Islet of Langerhans (tissue), 1 donor: ENCODE measurements around the gene COL6A2.
"Not testable (repeated sequence)": the region's sequence is repeated elsewhere in the genome, so short reads cannot be mapped to it uniquely, and the experiment has no call there.

ENCODE experiments used
- FAIRE-seq: peaks from one replicate; lab custom pipeline; 2011; peaks lifted over from hg19 to GRCh38; lab: Jason Lieb, UNC

COL6A2 gene

GRCh38 chr21:46156678-46157077 is 58.8 kb downstream of the COL6A2 start:
- no peak for FAIRE-seq

GRCh38 chr21:46157396-46157986 is 59.6 kb downstream of the COL6A2 start:
- no peak for FAIRE-seq

- no peak for FAIRE-seq
These were observed 60.1 kb downstream of the COL6A2 start for GRCh38 chr21:46157987-46158451.

GRCh38 chr21:46158666-46159300 is 60.9 kb downstream of the COL6A2 start:
- no peak for FAIRE-seq

GRCh38 chr21:46159390-46159789 is 61.5 kb downstream of the COL6A2 start:
- no peak for FAIRE-seq

GRCh38 chr21:46159841-46160656 is 62.1 kb downstream of the COL6A2 start:
- FAIRE-seq: no peak

- no peak for FAIRE-seq
These were observed 62.7 kb downstream of the COL6A2 start for GRCh38 chr21:46160657-46160906.

DNA sequence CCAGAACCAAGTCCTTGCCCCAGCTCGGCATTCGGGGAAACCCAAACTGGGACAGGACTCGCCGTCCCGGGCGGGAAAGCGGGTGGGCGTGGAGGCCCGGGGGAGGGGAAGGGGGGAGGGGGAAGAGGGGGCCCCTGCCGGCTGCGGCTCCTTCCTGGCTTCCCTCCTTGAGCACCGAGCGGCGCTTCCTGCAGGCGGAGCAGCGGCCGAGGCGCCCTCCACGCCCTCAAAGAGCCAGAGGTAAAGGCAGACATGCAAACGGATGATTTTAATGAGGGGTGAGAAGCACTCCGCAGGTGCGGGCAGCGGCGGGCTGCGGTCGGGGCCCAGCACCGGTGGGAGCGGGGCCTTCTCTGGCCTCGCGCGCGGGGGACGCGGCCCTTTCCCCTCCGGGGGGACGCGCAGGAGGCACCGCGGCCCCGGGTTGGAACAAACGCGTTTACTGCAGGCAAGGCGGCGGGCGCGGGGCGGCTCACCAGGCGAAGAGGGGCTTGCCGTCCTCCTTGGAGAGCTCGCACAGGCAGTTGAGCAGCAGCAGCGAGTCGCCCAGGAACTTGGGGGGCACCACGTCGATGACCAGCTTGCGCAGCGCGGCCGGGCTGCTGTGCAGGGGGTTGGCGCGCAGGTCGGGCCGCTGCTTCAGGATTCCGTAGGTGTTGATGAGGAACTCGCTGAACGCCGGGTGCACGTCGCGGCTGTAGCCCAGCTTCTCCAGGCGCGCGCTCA is 63.2 kb downstream of the COL6A2 start:
- no peak for FAIRE-seq

DNA sequence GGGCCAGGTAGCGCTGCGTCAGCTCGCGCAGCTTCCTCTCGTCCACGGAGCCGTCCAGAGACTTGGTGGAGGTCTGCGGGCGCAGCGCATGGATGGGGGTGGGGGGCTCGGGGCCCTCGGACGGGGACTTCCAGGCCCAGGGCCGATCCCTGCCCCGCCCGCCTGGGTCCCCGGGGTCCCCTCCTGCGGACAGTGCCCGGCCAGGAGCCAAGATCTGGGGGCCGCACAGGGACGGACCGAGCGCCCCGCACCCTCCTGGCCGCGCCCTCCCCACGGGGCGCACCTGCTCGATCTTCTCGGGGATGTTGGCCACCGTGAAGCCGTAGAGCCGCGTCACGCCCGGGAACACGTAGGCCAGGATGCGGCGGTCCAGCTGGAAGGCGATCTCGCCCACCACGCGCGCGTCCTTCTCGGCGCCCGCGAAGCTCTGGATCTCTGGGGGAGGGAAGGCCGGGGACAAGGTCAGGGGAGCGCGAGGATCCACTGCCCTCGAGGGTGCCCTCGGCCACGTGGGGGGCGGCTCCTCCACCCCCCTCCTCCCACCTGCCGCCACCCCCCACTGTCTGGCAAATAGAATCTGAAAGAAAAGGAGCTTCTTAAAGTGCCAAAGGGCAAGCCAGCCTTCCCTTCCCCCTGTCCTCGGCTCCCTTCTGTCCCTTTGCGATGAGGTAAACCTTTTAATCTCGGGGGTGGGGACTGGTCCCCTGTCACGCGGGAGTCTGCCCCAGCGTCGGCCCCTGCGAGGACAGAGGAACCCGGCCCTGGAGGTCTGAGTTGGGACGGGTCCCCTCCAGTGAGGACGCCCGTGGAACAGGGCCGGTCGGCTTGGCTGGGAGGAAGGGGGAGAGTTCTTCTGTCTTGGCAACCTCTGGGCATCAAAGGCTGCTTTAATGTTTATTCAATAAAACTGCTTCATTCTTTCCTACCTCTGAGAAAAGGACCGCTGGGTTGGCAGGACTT is 64.0 kb downstream of the COL6A2 start:
- FAIRE-seq: no peak

GRCh38 chr21:46163380-46163779 is 65.5 kb downstream of the COL6A2 start:
- no peak for FAIRE-seq

DNA sequence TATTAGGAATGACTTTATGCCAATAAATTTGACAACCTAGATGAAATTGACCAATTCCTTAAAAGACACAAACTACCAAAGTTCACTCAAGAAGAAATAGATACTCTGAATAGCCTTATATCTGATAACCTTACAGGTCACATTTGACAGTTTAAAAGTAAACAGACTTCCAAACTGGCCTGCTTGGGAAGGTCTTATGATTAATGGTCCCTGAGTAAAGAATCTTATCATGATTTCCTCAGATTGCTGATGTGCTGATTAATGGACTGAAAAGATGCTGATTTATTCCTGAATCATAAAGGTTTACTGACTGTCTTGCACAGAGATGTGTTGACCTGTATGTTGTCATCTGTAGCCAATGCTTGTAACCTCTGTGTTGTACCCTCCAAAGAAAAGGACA is 67.2 kb downstream of the COL6A2 start:
- no peak for FAIRE-seq

DNA sequence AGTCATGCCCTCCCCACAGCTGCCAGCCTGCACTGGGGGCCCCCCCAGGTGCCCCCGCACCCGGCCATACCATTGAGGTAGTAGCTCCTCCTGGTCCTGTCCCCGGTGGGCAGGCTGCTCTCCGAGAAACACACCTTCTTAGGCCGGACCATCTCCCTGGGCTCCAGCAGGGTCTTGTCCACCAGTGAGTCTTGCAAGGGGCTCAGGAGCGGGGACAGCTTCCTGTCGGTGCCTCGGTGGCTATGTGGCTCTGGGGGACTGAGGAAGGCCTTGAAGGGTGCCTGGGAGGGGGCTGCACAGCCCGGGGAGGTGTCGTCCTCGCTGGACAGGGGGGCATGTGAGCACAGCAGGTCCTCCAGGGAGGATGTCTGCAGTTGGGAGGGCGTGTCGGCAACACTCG is 70.3 kb downstream of the COL6A2 start:
- no peak for FAIRE-seq

GRCh38 chr21:46168659-46169386 is 70.9 kb downstream of the COL6A2 start:
- peak; percentile 71 for FAIRE-seq

- FAIRE-seq: not testable (repeated sequence)
These were observed 72.7 kb downstream of the COL6A2 start for GRCh38 chr21:46170436-46171193.

- no peak for FAIRE-seq
These were observed 73.7 kb downstream of the COL6A2 start for GRCh38 chr21:46171585-46171984.

DNA sequence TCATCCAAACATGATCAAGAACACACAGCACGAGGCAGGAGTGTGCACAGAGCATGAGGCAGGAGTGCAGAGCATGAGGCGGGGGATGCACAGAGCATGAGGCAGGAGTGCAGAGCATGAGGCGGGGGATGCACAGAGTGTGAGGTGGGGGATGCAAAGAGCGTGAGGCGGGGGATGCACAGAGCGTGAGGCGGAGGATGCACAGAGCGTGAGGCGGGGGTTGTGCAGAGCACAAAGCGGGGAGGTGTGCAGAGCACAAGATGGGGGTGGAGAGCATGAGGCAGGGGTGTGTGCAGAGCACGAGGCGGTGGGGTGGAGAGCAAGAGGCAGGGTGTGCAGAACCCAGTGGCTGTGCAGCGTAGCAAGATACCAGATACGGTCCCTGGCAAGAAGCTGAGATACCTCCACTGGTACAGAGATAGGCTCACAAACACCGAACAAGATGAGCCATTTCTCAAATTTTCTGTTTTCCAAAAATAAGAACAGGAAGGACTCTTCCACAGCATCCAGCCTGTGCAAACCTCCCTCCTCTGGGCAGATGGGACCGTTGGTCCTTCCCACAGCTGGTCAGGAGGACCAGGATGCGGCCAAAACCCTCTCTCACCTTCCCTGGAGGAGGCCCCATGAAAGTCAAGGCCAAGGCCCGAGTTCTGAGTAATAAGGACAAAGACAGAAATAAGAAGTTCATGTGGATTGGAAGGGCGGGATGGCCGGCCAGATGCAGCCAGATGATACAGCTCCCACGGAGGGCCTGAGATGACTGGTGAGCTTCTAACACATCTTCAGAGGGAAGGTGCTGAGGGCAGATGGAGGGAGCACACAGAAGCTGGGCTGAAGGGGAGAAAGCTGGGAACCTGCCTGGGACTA is 74.3 kb downstream of the COL6A2 start:
- no peak for FAIRE-seq

GRCh38 chr21:46172863-46173528 is 75.1 kb downstream of the COL6A2 start:
- no peak for FAIRE-seq

DNA sequence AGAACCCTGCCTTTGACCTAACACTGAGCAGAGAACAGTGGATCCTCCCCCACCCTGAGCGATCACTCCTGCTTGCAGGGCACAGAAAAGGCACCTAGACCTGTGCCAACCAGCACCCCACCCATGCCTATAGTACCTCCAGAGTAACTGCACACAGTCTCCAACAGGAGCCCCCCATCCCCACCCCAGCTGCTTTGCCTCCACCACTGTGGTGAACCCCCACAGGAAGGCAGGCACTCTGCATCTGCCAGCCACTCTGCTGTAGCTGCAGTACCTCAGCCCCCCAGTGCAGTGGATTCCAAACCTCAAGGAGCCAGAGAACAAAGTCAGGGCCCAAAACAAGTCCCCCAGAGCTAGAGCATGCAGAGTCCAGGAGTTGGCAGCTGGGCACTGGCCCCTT is 75.7 kb downstream of the COL6A2 start:
- FAIRE-seq: no peak
